Right renal pelvis (tissue), 4 donors: ENCODE measurements around the gene KRT86. TPM values are rescaled to one million over a fixed set of nuclear protein-coding genes. Genes with fewer than 3 reads are reported as not detected.
"Not testable (repeated sequence)": the region's sequence is repeated elsewhere in the genome, so short reads cannot be mapped to it uniquely, and the experiment has no call there.

ENCODE experiments used
- DNase-seq, 4 donors: peaks; one replicate each; pipeline ENCODE4 v3.0.0-alpha.2; 2013; ENCODE audit warnings: low read depth in 4 of 4, low spot score in 3 of 4, missing footprints in 1 of 4
- polyA plus RNA-seq, 4 donors: library from polyadenylated mRNA; unstranded; fragments of 120-200 nt; gene quantifications; one replicate each; pipeline ENCODE4 v1.2.1, GENCODE V29; 2013; ENCODE audit not compliant: insufficient read length in 4 of 4

KRT86 gene
- polyA plus RNA-seq, 4 donors: 0.07 to 0.13 TPM; not detected in 2

DNA sequence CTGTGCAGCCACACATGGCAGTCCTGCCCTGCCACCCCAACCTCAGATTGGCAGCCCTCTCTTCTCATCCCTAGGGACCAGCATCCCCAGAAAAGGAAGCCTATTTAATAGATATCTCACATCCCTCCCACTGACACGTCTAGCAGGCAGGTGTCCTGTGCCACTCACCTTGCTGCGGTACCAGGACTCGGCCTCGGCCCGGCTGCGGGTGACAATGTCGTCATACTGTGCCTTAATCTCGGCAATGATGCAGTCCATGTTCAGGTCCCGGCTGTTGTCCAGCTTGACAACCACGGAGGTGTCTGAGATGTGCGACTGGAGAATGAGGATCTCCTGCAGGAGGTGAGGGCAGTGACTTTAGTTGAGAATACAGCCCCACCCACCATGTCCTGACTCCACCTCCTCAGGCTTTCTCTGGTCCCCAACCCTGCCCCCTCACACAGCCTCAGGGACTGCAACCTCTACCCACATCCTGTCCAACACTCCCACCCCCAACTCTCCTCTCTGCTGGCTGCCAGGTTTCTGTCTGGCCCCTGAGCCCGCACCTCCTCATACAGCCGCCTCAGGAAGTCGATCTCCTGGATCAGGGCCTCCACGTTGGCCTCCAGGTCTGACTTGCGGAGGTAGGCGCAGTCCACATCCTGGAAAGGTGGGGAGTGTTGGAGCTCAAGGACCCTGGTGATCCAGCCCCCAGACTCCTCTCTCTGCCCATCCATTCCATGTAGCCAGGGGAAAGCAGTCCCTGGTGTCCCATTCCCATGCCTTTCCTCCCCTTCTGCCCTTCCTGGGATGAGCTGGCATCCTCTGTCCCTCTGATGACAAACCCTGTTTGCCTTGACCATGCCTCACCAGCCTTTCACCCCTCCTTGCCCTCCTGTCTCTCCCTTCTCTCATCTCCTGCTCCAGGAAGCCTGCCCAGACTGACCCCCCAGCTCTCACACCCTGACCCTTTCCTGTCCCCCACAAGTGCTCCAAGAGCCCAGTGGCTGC is 13.7 kb downstream of the KRT86 start:
- not testable (repeated sequence) for DNase-seq

DNA sequence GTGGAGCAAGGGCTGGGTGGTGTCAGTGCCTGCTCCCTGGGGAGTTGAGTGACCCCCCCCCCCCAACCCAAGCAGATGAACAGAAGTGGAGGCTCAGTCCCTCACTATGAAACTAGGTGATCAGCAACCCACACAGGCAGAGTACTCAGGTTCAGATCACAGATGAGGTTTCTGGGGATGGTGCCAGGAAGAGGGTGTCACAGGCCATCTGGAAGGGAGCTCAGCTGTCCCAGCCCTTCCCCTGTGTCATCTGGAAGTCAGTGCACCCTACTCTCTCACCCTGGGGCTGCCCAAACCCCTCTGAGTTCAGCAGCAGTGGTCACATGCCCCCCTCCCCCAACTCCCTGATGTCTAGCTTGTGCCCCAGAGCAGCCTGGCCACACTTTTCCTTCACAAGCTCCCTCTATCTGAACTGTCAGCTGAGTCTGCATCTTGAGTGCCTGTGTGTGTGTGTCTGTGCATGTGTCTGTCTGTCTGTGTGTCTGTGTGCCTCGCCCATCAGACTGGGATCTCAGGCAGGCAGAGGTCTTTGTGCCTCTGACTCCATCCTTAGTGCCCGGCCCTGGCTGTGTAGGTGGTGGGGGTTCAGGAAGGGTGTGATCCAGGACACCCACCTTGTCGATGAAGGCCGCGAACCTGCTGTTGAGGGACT is 16.2 kb downstream of the KRT86 start:
- not testable (repeated sequence) for DNase-seq

DNA sequence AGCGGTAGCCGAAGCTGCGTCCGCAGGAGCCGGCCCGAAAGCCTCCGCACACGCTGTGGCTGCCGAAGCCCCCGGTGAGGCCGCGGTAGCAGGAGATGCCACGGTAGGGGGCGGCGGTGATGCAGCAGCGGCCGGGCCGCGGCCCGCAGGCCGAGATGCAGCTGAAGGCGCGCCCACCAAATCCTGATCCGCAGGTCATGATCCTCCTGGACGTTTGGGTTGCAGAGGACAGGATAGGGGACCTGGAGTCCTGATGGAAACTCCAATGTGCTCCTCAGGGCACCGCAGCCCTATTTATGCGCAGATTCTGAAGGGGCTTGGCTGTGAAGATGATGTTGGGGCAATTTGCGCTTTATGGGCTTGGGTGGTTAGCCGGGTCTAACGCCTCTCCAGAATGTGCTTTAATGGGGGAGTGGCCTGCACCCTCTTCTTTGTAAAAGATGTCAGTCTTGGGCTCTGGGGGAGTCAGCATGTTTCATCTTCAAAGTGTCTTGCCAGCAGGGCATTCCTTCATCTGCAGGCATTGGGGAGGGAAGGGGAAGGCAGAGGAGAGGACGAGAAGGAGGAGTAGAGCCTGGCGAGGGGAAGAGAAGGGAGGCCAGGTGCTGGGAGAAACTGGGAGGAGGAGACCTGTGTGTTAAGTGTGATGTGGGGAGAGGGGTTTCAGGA is 17.0 kb downstream of the KRT86 start, which contains the start of gene KRT81:
KRT81 (minus strand) TSS at position 268 of the 669 bp plus-strand sequence; CDS start at position 199, 69 bp downstream.
- DNase-seq: no peak

DNA sequence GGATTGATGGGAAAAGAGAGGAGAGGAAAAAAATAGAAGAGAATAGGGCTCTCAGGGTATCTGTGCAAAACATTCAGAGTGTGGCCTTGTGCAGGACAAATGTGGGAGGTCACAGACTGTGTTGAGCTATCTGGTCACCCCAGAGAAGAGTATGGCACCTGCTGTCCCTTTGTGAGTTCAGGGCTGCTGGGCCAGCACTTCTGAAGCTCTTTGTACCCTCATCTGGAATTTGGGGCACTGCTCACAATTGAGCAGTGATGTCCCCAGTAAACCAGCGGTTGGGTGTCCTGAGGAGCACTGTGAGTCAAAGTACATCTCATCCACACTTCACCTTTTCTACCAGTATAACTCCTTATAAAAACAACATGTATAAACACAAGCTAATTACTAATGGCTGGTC is 19.5 kb downstream of the KRT86 start:
- DNase-seq: no peak

DNA sequence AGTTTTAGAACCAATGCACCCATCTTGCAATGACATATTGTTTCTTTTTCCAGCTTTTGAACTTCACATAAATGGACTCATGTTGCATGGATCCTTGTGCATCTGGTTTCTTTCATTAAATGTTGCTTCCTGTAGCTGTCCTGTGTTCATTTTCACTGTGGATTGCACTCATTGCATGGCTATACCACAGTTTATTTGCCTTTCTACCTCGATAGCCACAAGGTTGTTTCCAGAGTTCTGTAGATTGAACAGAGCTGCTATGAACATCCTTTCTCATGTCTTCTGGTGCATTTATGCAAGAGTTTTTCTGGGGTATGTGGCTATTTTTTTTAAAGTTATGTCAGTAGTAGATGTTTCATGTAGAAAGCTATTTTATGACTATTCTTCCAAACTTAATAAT is 20.4 kb downstream of the KRT86 start:
- DNase-seq: no peak

DNA sequence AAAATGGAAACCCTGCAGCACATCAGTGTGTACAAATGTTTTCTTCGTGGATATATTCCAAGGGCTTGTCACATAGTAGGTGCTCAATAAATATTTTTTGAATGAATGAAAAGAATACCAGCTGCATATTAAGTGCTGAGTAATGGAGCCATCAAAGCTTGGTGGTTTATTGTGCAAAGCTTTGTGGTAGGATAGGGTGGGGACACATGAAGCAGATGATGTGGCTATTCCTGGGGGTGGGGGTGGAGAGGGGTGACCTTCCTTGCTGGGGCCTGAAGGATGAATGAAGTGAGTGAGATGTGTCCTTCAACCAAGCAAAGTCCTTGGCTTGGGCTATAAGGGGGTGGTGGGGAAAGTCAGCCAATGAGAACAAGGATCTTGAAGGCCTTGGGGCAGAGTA is 21.2 kb downstream of the KRT86 start:
- no peak for DNase-seq

DNA sequence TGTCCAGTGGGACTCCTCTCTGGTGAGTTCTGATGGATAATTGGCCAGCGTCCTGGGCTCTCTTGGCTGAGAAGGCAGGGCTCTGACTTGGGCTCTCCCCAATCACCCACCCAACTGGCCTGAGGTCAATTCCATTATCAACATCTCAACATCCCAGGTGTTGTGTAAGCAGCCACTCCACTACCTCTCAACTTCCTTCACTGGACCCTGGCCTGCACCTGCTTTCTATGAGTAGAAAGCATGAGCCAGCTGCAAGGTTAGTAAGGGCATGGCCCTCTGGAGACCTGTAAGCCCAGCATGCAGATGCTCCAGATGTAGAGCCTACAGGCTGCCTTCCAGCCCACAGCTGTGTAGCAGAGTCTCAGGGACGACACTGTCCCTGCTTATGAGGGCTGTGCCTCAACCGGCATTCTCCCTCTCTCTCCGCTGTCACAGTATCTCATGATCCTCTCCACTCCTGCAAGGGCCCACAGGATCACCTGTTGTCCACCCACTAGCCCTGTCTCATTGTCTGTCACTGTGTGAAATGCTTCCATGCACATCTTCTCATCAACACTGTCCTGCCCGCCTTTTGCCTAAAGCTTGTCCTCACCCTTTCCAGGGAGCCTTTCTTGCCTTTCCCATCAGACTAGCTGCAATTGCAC is 22.2 kb downstream of the KRT86 start:
- DNase-seq: no peak

DNA sequence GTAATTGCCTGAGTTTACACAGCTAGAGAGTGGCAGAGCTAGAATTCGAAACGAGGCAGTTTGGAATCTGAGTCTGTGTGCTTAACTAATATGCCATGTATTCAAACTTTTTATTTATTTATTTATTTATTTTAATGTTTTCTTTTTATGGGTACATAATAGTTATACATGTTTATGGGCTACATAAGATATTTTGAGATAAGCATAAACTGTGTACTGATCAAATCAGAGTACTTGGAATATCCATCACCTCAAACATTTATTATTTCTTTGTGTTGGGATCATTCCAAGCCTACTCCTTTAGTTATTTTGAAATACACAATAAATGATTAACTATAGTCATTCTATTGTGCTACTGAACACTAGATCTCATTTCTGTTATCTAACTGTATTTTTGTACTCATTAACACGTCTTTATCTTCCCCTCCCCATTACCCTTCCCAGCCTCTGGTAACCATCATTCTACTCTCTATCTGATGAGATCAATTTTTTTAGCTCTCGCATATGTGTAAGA is 24.3 kb downstream of the KRT86 start:
- DNase-seq: no peak

DNA sequence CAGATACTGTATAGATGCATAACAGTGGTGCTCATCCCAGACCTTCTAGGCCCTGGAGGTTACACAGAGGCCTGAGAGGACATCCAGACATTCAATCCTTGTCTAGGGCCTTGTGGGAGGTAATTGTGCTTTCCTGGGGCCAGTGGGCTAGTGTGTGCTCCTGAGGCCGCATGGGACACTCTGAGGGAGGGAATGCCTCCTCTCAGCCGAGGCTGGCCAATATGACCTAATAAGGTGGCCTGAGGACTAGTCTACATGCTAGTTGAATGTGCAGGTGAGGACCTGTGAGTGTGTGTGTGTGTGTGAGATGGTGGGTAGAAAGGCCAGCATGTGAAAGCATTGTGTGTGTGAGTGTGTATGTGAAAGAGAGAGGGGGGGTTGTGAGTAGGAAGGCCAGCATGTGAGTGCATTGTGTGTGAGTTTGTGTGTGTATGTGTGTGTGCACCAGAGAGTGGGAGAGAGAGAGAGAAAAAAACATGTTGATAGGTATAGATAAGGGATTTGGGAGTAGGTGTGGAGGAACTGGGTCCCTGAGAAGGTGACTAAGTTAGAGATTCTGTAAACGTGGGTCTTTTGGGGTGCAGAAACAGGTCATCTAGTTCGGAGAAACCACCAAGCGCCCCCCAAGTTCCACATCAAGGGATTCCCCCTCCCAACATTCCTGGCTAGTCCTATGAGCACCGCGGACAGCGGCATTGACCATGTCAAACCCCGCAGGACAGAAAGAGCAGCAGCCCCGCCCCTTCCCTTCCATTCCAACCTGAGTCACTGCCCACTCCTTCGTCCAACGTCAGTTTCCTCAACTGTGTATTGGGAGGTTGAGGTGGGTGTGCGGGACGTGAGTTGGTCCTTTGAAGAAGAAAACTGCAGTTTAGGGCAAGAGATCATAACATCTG is 26.6 kb downstream of the KRT86 start:
- DNase-seq: no peak

DNA sequence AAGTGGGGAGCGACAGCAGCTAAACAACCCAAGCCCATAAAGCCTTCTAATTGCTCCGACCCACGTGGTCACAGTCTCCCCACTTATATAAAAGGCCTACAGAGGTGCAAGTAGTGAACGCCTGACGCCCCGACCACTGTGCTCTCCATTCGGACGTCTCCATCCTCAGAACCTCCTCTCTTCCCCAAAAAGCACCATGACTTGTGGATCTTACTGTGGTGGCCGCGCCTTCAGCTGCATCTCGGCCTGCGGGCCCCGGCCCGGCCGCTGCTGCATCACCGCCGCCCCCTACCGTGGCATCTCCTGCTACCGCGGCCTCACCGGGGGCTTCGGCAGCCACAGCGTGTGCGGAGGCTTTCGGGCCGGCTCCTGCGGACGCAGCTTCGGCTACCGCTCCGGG is 27.3 kb downstream of the KRT86 start:
- not testable (repeated sequence) for DNase-seq

DNA sequence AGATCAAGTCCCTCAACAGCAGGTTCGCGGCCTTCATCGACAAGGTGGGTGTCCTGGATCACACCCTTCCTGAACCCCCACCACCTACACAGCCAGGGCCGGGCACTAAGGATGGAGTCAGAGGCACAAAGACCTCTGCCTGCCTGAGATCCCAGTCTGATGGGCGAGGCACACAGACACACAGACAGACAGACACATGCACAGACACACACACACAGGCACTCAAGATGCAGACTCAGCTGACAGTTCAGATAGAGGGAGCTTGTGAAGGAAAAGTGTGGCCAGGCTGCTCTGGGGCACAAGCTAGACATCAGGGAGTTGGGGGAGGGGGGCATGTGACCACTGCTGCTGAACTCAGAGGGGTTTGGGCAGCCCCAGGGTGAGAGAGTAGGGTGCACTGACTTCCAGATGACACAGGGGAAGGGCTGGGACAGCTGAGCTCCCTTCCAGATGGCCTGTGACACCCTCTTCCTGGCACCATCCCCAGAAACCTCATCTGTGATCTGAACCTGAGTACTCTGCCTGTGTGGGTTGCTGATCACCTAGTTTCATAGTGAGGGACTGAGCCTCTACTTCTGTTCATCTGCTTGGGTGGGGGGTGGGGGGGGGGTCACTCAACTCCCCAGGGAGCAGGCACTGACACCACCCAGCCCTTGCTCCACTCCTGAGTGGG is 27.9 kb downstream of the KRT86 start:
- DNase-seq: not testable (repeated sequence)

DNA sequence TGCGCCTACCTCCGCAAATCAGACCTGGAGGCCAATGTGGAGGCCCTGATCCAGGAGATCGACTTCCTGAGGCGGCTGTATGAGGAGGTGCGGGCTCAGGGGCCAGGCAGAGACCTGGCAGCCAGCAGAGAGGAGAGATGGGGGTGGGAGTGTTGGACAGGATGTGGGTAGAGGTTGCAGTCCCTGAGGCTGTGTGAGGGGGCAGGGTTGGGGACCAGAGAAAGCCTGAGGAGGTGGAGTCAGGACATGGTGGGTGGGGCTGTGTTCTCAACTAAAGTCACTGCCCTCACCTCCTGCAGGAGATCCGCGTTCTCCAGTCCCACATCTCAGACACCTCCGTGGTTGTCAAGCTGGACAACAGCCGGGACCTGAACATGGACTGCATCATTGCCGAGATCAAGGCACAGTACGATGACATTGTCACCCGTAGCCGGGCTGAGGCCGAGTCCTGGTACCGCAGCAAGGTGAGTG is 30.5 kb downstream of the KRT86 start:
- not testable (repeated sequence) for DNase-seq

DNA sequence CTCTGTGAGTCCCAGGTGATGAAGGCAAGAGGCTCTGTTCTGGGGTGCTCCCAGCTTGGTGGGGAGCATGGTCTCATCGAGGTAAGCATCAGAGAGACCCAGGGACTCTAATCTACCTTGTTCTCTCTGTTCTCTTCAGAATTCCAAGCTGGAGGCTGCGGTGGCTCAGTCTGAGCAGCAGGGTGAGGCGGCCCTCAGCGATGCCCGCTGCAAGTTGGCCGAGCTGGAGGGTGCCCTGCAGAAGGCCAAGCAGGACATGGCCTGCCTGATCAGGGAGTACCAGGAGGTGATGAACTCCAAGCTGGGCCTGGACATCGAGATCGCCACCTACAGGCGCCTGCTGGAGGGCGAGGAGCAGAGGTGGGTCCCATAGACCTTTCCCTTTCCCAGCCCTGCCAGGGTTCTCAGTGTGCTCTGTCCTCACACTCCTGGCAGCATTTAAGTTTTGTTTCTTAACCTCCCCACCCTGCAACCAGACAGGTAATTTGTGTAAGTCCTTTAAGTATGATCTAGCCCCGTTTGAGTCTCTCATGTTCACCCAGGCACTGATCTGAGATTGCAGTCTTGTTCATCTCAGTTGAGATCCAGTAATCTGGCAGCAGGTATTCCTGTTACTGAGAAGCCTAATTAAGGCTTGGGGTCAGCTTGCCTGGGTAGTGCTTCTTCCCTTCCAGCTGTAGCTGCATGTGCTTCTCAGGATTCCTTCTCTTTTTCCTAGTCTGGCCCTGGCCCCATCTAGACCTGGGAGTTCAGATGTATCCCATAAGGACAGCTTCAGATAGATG is 31.7 kb downstream of the KRT86 start:
- DNase-seq: no peak

DNA sequence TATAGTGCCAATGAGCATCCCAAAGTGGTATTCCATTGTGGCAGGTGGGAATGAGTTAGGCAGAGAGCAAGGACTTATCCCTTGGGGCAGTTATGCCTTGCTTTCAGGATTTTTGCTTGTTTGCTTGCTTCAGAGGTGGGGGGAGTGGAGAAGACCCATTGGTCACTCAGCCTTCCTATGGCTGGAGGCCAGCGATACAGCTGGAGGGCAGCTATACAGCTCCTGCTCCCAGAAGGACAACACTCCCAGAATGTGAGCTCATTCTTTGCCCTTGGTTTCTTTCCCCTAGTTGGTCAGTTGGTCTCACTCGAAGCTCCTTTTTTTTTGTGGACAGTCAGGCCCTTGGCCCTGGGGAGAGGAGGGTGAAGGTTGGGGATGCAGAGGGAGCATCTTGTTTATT is 32.3 kb downstream of the KRT86 start:
- no peak for DNase-seq

DNA sequence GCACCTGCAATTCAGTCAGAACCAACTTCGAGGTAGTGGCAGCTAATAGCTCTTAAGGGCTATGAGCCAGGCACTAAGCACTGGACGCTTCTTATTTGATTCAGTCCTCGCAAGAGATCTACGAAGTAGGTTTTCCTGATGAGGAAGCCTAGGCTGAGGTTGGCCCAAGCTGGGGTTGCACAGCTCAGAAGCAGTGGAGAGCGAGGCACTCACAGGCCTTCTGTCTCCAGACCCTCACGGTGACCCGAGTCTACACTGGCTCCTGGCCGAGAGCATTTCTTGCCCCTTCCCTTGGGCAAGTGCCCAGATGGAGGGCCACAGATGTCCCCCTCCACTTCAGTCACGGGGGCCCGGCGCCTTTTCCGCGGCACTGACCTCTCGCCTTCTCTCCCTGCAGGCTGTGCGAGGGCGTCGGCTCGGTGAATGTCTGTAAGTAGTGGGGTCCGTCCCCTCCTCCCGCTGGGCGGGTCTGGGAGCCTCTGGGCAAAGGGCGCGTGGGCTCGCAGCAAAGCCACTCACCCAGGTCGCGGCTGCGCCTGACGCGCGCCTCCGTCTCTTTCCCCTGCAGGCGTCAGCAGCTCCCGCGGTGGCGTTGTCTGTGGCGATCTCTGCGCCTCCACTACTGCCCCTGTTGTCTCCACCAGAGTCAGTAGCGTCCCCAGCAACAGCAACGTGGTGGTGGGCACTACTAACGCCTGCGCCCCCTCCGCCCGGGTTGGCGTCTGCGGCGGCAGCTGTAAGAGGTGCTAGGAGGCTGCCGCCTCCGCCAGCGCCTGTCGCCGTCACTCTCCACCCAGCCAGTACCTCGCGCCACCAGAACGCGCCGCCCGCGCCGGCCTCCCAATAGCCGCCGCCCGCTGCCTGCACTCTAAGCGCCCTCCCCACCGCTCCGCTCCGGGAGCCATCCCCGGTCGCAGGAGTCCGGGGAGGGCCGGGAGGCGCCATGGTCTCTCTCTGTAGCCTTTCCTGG is 33.7 kb downstream of the KRT86 start:
- peak in 2 of 4 donors; percentile 28 to 45 for DNase-seq

DNA sequence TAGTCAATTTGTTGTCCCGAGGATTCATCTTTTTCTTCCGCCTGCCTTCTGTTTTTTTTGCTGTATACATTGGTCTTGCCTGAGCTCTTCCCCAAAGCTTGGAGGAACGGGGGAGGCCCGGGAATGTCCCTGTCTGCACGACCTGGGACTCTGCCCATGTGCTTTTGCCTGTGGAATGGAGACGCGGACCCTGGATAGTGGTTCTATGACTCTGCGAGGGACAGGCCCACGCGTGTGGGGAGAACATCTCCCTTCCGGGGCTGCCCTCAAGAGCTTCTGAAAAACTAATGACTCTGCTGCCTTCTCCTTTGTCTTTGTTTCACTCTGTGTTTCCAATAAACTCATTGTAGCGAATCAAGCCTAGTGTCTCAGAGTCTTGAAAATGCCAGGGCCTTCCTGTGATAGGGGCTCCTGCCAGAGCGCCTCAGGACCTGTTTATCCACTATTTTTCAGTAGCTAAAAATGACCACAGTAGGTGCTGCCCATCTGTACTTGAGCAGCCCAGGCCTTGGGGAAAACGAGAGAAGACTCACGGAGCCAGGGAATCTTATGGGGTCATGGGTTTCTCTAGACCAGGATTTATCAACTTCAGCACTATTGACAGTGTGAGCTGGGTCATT is 34.5 kb downstream of the KRT86 start:
- no peak for DNase-seq
